Middle frontal gyrus (tissue), 1 donor: ENCODE results near the gene ANKRD13C.
"Not testable (repeated sequence)": the region's sequence is repeated elsewhere in the genome, so short reads cannot be mapped to it uniquely, and the experiment has no call there.

Experiments
- DNase-seq: peaks from one replicate; pipeline ENCODE4 v3.0.0-alpha.2; 2015; ENCODE audit warnings: low spot score; ENCODE audit errors: extremely low spot score

ANKRD13C gene

GRCh38 chr1:70361727-70362398, 7.3 kb upstream of the ANKRD13C start:
- DNase-seq = no peak

- DNase-seq = no peak
Measured at GRCh38 chr1:70360321-70360720, 5.8 kb upstream of the ANKRD13C start.

- DNase-seq = no peak
Measured at GRCh38 chr1:70358921-70359564, 4.5 kb upstream of the ANKRD13C start.

DNA sequence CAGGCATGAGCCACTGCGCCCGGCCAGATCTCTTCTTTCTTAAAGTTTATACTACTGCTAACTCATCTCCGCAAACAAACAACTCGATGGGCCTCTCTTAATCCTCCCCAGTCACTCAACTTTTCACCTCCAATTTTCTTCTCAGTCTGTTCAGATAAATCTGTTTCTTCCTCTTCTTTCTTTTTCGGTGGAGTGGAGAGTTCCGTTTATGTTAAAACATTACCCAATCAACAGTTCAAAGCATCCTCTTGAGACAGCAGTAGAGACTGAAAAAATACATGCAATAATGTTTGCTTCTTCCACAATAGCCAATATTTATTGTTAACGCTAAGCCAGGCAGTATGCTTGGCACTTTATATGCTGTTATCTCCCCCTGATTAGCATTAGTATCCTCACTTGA, 1.4 kb upstream of the ANKRD13C start:
- DNase-seq = no peak

DNA sequence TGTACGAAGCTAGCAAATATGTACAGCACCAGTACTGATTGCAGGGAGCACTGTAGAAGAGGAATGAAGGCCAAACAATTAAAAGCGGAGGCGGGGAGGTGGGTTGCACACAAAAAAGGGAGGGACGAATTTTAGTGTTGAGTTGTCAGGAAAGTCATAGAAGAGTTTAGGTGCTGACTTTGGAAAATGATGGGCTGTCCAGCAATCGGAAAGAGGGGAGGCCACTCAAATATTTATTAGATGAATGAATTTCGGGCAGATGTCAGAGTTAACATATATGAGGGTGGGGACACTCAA, 537 bp upstream of the ANKRD13C start:
- no peak for DNase-seq

- DNase-seq = no peak
Measured at GRCh38 chr1:70353601-70354331, 756 bp downstream of the ANKRD13C start.

DNA sequence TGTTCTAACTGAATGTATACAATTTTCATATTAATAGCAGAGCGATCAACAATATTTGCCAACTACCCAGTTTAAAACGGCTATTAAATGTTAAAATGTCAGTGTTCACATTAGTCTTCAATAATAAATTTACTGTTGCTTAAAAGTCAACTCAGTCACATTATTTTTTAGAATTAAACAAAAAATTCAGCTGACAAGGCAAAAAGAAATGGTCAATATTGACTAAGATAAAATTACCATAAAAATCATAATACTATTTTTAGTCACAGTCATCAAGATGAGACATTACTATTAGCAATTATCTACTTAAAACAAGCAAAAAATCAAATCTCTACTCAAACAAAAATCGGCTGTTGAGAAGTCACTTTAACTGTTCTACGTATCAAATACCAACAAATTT, 1.5 kb downstream of the ANKRD13C start:
- DNase-seq = no peak

- not testable (repeated sequence) for DNase-seq
Measured at GRCh38 chr1:70349799-70350198, 4.7 kb downstream of the ANKRD13C start.

GRCh38 chr1:70348399-70349165, 5.9 kb downstream of the ANKRD13C start:
- DNase-seq = no peak

DNA sequence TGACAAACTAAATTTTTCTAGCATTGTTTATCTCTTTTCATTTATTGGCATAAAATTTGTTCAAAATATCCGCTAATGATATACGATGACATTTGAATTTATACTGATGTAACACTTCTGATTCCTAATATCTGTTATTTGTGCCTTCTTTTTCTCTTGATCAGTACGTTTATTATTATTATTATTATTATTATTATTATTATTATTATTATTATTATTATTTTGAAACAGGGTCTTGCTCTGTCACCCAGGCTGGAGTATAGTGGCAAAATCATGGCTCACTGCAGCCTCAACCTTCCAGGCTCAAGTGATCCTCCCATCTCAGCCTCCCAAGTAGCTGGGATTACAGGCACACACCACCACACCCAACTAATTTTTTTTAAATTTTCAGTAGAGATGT, 14.9 kb downstream of the ANKRD13C start:
- DNase-seq = not testable (repeated sequence)

DNA sequence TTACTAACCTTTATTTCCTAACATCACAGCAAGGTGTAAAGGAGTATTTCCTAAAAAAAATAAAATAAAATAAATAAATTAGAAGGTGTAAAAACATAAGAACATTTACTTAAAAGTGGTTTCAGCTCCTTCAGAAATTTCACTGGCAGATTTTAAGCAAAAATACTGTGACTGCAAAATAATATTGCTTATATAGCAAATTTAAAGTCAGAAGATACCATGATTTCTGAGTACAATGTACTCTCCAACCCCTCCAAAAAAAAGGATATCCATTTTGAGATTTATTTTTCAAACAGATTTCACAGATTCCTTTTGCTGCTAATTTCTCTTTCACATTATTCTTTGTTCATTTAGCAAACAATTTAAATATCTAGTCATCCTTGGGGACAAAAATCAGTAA, 18.5 kb downstream of the ANKRD13C start:
- no peak for DNase-seq

DNA sequence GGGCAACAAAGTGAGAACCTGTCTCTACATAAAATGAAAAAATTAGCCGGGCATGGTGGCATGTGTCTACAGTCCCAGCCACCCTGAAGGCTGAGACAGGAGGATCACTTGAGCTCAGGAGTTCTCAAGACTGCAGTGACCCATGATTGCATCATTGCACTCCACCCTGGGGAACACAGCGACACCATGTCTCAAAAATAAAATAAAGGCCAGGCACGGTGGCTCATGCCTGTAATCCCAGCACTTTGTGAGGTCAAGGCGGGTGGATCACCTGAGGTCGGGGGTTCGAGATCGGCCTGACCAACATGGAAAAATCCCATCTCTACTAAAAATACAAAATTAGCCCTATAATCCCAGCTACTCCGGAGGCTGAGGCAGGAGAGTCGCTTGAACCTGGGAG, 20.1 kb downstream of the ANKRD13C start:
- DNase-seq = no peak

DNA sequence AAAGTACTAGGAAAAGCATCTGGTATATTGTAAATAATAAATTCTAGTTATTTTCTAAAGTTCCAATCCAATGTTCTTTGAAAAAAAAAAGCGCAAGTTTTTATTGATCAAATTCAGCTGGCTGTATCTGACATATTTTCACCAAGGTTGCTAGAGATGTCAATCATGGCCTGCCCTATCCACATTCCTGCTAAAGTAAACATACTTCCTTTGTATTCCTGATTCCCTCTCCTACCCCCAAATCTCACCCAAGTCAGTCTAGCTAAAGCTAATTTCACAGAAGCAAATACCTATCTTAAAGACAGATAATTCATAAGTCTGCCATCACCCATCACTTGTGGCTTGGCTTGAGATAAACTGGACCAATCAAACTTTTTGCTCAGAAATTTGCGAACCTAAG, 21.3 kb downstream of the ANKRD13C start:
- DNase-seq = no peak

DNA sequence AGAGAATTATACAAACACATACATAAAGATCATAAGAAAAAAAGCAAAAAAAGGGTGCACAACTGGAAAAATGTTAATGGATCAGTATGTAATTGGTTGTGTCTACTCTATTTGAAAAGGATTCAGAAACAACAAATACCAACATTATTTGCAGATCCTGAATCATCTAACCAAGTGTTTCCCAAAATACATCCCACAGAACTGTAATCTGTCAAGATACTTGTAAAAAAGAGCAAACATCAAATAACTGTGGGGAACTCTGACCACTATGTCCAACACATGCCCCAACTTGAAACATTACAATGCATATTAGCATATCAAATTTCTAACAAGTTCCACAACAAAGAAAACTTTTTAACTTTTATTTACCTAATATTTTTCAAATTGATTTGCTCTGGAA, 22.6 kb downstream of the ANKRD13C start:
- no peak for DNase-seq

DNA sequence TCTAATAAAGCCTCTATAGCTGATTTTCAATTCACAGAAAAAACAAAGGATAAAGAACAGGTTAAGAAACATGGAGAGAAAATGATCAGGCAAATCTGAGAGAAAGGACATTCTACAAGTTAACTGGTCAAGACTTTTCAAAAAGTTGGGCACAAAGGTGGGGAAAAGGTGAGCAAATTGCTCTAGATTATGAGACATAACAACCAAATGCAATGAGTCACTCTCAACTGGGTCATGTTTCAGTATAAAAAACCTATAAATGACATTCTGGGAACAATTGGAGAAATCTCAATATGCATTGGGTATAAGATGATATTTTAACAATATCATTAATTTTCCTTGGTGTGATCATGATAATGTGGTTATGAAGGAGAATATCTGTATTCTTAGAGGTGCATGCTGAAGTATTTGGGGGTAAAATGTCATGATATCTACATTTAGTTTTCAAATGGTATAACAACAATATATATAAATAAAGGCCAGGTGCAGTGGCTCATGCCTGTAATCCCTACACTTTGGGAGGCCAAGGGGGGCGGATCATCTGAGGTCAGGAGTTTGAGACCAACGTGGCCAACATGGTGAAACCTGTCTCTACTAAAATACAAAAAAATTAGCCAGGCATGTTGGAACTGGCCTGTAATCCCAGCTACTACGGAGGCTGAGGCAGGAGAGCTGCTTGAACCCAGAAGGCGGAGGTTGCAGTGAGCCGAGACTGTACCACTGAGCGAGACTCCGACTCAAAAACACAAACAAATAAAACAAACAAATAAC, 27.0 kb downstream of the ANKRD13C start:
- no peak for DNase-seq

GRCh38 chr1:70324683-70325082, 29.8 kb downstream of the ANKRD13C start:
- DNase-seq = no peak

GRCh38 chr1:70319750-70320149, 34.8 kb downstream of the ANKRD13C start:
- DNase-seq = no peak

DNA sequence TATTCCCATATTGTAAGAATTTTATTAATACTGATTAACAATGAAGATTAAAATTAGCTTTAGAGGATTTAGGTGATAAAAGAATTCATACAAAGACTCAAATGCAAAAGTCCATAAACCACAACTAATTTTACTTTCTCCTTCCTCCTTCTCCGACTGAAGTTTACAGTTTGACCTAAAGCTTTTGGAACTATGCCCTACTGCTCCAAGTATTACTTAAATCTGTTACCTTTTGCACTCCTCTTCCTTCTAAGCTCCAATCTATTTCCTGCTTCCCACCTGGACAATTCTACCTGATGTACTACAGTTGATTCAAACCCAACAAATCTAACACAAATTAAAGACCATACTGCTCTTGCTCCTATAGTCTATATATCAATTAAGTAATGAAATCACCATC, 36.3 kb downstream of the ANKRD13C start:
- DNase-seq = no peak

DNA sequence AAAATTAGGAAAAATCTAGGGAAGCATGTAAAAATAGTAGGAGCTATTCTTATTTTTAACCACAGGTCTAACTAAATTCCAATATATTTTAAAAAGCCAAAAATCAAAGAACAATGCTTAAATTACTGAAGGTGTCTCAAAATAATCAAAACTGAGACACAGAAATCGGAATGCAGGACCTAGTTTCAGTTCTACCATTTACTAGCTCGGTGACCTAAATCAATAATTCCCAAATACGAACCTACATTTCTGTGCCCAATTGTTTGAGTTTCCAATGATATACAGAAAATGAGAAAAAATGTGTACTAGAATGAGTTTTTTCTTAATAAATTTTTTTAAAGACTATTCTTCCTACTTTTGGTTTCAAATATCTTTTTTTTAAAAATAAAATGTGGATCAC, 37.4 kb downstream of the ANKRD13C start:
- DNase-seq = no peak

DNA sequence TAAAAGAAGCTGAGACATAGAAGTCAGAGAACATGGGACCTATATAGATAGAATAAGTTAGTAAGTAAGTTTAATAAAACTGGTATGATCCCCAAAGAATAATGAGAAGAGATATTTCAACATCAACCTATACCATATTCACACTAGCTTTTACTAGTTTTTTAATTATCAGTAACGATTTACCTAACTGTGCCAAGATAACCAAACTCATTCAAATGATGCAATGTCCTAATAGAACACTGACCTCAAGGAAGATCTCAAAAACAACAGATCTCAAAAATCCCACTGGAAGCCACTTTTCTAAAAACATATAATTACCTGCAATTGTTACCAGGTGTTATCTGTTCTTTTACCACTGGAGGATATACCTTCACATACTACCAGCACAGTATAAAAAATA, 38.7 kb downstream of the ANKRD13C start:
- DNase-seq = no peak

DNA sequence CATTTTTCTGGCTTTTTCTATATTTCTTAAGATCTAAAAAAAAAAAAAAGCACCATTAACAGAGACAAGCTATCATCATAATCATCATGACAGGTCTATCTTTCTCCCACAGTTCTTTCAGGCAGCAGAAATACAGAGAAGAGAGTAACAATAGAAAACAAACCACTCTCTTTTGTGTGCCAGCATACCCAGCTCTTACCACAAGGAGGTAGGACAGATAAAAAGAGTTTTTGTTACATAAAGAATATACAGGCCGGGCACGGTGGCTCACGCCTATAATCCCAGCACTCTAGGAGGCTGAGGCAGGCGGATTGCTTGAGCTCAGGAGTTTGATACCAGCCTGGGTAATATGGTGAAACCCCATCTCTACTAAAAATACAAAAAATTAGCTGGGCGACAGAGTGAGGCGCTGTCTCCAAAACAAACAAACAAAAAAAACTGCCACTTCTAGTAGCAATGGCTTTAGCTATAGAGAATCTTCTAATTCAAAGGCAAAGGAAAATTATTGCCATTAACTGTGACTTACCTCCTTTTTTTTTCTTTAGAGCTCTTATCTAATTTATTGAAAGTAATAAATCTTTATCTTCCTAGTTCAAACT, 39.7 kb downstream of the ANKRD13C start:
- no peak for DNase-seq
